Measurements from ENCODE around the gene ROGDI.

The ROGDI gene

GRCh38 chr16:4776141-4776705, 26.2 kb downstream of the ROGDI start:
- Histone ChIP-seq H3K36me3 (ENCODE audit: control insufficient read depth in 1 of 2, insufficient read depth in 2 of 2, low read depth in 1 of 2, low read length in 2 of 2) (no peaks in the 10 kb centered on the region), H3K4ac (ENCODE audit: low read depth in 1 of 2, low read length in 2 of 2) (no peak overlapping the region), H2AFZ (ENCODE audit: low read depth, low read length) (no peak overlapping the region), H2BK5ac (ENCODE audit: low read depth, low read length, poor library complexity, severe bottlenecking) (no peak overlapping the region), H3K9me3 (ENCODE audit: control insufficient read depth, low read length) (no peaks in the 10 kb centered on the region), H3K4me3 (ENCODE audit: insufficient read depth in 1 of 2, low read depth in 1 of 2, low read length in 2 of 2) (no peak overlapping the region), H2AK5ac (ENCODE audit: low read length, severe bottlenecking) (no peak overlapping the region), H2BK15ac (ENCODE audit: low read depth, poor library complexity, severe bottlenecking) (no peak overlapping the region), H3K9ac (ENCODE audit: low read length) (no peak overlapping the region), H3K14ac (ENCODE audit: low read length in 2 of 2) (no peak overlapping the region), H4K91ac (ENCODE audit: low read length) (peak overlapping the region; percentile 8), H3K4me2 (ENCODE audit: low read length, poor library complexity, severe bottlenecking) (no peak overlapping the region), H3K27me3 (ENCODE audit: control insufficient read depth in 1 of 2, insufficient read depth in 1 of 2, low read length in 2 of 2) (no peaks in the 10 kb centered on the region), H2BK120ac (ENCODE audit: low read depth, low read length) (no peak overlapping the region), H3K27ac (ENCODE audit: low read length, poor library complexity, severe bottlenecking) (no peak overlapping the region), H3K79me1 (replicated peaks; ENCODE audit: low read length, poor library complexity, severe bottlenecking) (no peaks in the 10 kb centered on the region), H3K18ac (ENCODE audit: low read depth in 1 of 2, low read length in 2 of 2) (no peak overlapping the region), H3K4me1 (ENCODE audit: control insufficient read depth, insufficient read depth, low read depth, low read length) (no peaks in the 10 kb centered on the region), H2BK12ac (ENCODE audit: low read length in 2 of 2) (no peak overlapping the region), H3K23ac (ENCODE audit: low read length in 2 of 2) (no peak overlapping the region), H4K8ac (ENCODE audit: low read length) (no peak overlapping the region)
- DNase-seq, result no peak
- WGBS, result 94% methylated on average over 2 of the region's 2 CpGs

DNA sequence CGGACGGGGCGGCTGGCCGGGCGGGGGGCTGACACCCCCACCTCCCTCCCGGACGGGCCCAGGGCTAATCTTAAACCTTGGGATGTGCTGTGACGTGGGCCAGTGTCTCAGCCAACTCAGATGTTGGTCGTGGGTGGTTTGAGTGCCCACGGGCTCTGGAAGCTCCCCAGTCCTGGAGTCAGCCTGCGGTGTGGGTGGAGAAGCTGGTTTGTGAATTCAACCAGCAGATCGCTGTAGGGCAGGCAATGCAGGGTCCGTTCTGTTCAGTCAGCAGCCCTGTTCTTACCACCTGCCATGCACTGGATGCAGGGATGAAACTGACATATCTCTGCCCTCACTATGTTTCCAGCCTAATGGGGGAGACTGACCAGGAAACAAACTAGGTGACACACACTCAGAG, 27.4 kb downstream of the ROGDI start:
- no peak overlapping the region for H2BK120ac ChIP-seq (ENCODE audit: low read depth, low read length)
- no peak overlapping the region for H2BK12ac ChIP-seq (ENCODE audit: low read length in 2 of 2)
- no peak overlapping the region for H2AK5ac ChIP-seq (ENCODE audit: low read length, severe bottlenecking)
- no peak overlapping the region for H3K18ac ChIP-seq (ENCODE audit: low read depth in 1 of 2, low read length in 2 of 2)
- H4K91ac ChIP-seq (ENCODE audit: low read length), result peak overlapping the region; percentile 29
- H3K9ac ChIP-seq (ENCODE audit: low read length), result no peak overlapping the region
- H3K4me2 ChIP-seq (ENCODE audit: low read length, poor library complexity, severe bottlenecking), result no peak overlapping the region
- no peaks in the 10 kb centered on the region for H3K9me3 ChIP-seq (ENCODE audit: control insufficient read depth, low read length)
- no peaks in the 10 kb centered on the region for H3K79me1 ChIP-seq (replicated peaks; ENCODE audit: low read length, poor library complexity, severe bottlenecking)
- no peak overlapping the region for H3K23ac ChIP-seq (ENCODE audit: low read length in 2 of 2)
- no peak overlapping the region for H3K27ac ChIP-seq (ENCODE audit: low read length, poor library complexity, severe bottlenecking)
- no peak overlapping the region for H3K4me3 ChIP-seq (ENCODE audit: insufficient read depth in 1 of 2, low read depth in 1 of 2, low read length in 2 of 2)
- no peak overlapping the region for H4K8ac ChIP-seq (ENCODE audit: low read length)
- H3K14ac ChIP-seq (ENCODE audit: low read length in 2 of 2), result no peak overlapping the region
- no peak overlapping the region for H2BK5ac ChIP-seq (ENCODE audit: low read depth, low read length, poor library complexity, severe bottlenecking)
- no peaks in the 10 kb centered on the region for H3K4me1 ChIP-seq (ENCODE audit: control insufficient read depth, insufficient read depth, low read depth, low read length)
- no peak for DNase-seq
- H3K27me3 ChIP-seq (ENCODE audit: control insufficient read depth in 1 of 2, insufficient read depth in 1 of 2, low read length in 2 of 2), result no peaks in the 10 kb centered on the region
- H3K4ac ChIP-seq (ENCODE audit: low read depth in 1 of 2, low read length in 2 of 2), result no peak overlapping the region
- H2BK15ac ChIP-seq (ENCODE audit: low read depth, poor library complexity, severe bottlenecking), result no peak overlapping the region
- H2AFZ ChIP-seq (ENCODE audit: low read depth, low read length), result no peak overlapping the region
- 96% methylated on average over 13 of the region's 13 CpGs for WGBS
- H3K36me3 ChIP-seq (ENCODE audit: control insufficient read depth in 1 of 2, insufficient read depth in 2 of 2, low read depth in 1 of 2, low read length in 2 of 2), result no peaks in the 10 kb centered on the region

GRCh38 chr16:4772351-4772750, 30.1 kb downstream of the ROGDI start:
- H2BK15ac ChIP-seq (ENCODE audit: low read depth, poor library complexity, severe bottlenecking), result no peak overlapping the region
- H3K9ac ChIP-seq (ENCODE audit: low read length), result no peak overlapping the region
- WGBS, result 83% methylated on average over 3 of the region's 5 CpGs
- no peak overlapping the region for H2BK12ac ChIP-seq (ENCODE audit: low read length in 2 of 2)
- H3K27me3 ChIP-seq (ENCODE audit: control insufficient read depth in 1 of 2, insufficient read depth in 1 of 2, low read length in 2 of 2), result no peaks in the 10 kb centered on the region
- H3K4me3 ChIP-seq (ENCODE audit: insufficient read depth in 1 of 2, low read depth in 1 of 2, low read length in 2 of 2), result no peak overlapping the region
- no peak for DNase-seq
- H2BK120ac ChIP-seq (ENCODE audit: low read depth, low read length), result no peak overlapping the region
- H4K91ac ChIP-seq (ENCODE audit: low read length), result no peak overlapping the region
- H3K4ac ChIP-seq (ENCODE audit: low read depth in 1 of 2, low read length in 2 of 2), result no peak overlapping the region
- H3K14ac ChIP-seq (ENCODE audit: low read length in 2 of 2), result no peak overlapping the region
- peaks cover 1% of the 10 kb centered on the region for H3K79me1 ChIP-seq (replicated peaks; ENCODE audit: low read length, poor library complexity, severe bottlenecking)
- H4K8ac ChIP-seq (ENCODE audit: low read length), result no peak overlapping the region
- H2BK5ac ChIP-seq (ENCODE audit: low read depth, low read length, poor library complexity, severe bottlenecking), result no peak overlapping the region
- no peak overlapping the region for H3K4me2 ChIP-seq (ENCODE audit: low read length, poor library complexity, severe bottlenecking)
- H3K9me3 ChIP-seq (ENCODE audit: control insufficient read depth, low read length), result no peaks in the 10 kb centered on the region
- H2AK5ac ChIP-seq (ENCODE audit: low read length, severe bottlenecking), result no peak overlapping the region
- H2AFZ ChIP-seq (ENCODE audit: low read depth, low read length), result no peak overlapping the region
- H3K27ac ChIP-seq (ENCODE audit: low read length, poor library complexity, severe bottlenecking), result no peak overlapping the region
- H3K4me1 ChIP-seq (ENCODE audit: control insufficient read depth, insufficient read depth, low read depth, low read length), result peaks cover 3% of the 10 kb centered on the region
- H3K23ac ChIP-seq (ENCODE audit: low read length in 2 of 2), result no peak overlapping the region
- H3K36me3 ChIP-seq (ENCODE audit: control insufficient read depth in 1 of 2, insufficient read depth in 2 of 2, low read depth in 1 of 2, low read length in 2 of 2), result no peaks in the 10 kb centered on the region
- H3K18ac ChIP-seq (ENCODE audit: low read depth in 1 of 2, low read length in 2 of 2), result no peak overlapping the region

- H2AK5ac ChIP-seq (ENCODE audit: low read length, severe bottlenecking), result no peak overlapping the region
- peaks cover 3% of the 10 kb centered on the region for H3K4me1 ChIP-seq (ENCODE audit: control insufficient read depth, insufficient read depth, low read depth, low read length)
- no peak overlapping the region for H2BK15ac ChIP-seq (ENCODE audit: low read depth, poor library complexity, severe bottlenecking)
- H4K8ac ChIP-seq (ENCODE audit: low read length), result no peak overlapping the region
- H3K14ac ChIP-seq (ENCODE audit: low read length in 2 of 2), result no peak overlapping the region
- H3K4me3 ChIP-seq (ENCODE audit: insufficient read depth in 1 of 2, low read depth in 1 of 2, low read length in 2 of 2), result no peak overlapping the region
- H2BK12ac ChIP-seq (ENCODE audit: low read length in 2 of 2), result no peak overlapping the region
- no peaks in the 10 kb centered on the region for H3K36me3 ChIP-seq (ENCODE audit: control insufficient read depth in 1 of 2, insufficient read depth in 2 of 2, low read depth in 1 of 2, low read length in 2 of 2)
- no peak overlapping the region for H2BK120ac ChIP-seq (ENCODE audit: low read depth, low read length)
- H2BK5ac ChIP-seq (ENCODE audit: low read depth, low read length, poor library complexity, severe bottlenecking), result no peak overlapping the region
- H3K9ac ChIP-seq (ENCODE audit: low read length), result no peak overlapping the region
- no peaks in the 10 kb centered on the region for H3K9me3 ChIP-seq (ENCODE audit: control insufficient read depth, low read length)
- H3K4ac ChIP-seq (ENCODE audit: low read depth in 1 of 2, low read length in 2 of 2), result no peak overlapping the region
- H3K79me1 ChIP-seq (replicated peaks; ENCODE audit: low read length, poor library complexity, severe bottlenecking), result peaks cover 1% of the 10 kb centered on the region
- no peak overlapping the region for H3K27ac ChIP-seq (ENCODE audit: low read length, poor library complexity, severe bottlenecking)
- H3K18ac ChIP-seq (ENCODE audit: low read depth in 1 of 2, low read length in 2 of 2), result no peak overlapping the region
- 54% methylated on average over 2 of the region's 3 CpGs for WGBS
- H2AFZ ChIP-seq (ENCODE audit: low read depth, low read length), result no peak overlapping the region
- no peak overlapping the region for H3K23ac ChIP-seq (ENCODE audit: low read length in 2 of 2)
- no peak for DNase-seq
- no peaks in the 10 kb centered on the region for H3K27me3 ChIP-seq (ENCODE audit: control insufficient read depth in 1 of 2, insufficient read depth in 1 of 2, low read length in 2 of 2)
- H3K4me2 ChIP-seq (ENCODE audit: low read length, poor library complexity, severe bottlenecking), result no peak overlapping the region
- H4K91ac ChIP-seq (ENCODE audit: low read length), result no peak overlapping the region
Observed at GRCh38 chr16:4771646-4772045, 30.8 kb downstream of the ROGDI start.

Measured in mesenchymal stem cell (in vitro differentiated cells and primary cell).